H9 (cell line): Measurements from ENCODE around the gene CORO1C. TPM values are rescaled to one million over a fixed set of nuclear protein-coding genes. Genes with fewer than 3 reads are reported as not detected.

ENCODE experiments used
- DNase-seq: peaks from one replicate; pipeline ENCODE4 v3.0.0-alpha.2; 2017
- H2AFZ ChIP-seq: one replicate; pipeline ENCODE4 v1.6.1; 2013; ENCODE audit warnings: mild to moderate bottlenecking, low read length, control low read depth, moderate library complexity
- H2AK5ac ChIP-seq: 2 replicates; pipeline ENCODE4 v1.6.1; 2013; ENCODE audit warnings: low read length, control low read depth, mixed read lengths; ENCODE audit not compliant: insufficient read length
- H2BK120ac ChIP-seq: one replicate; pipeline ENCODE4 v1.6.1; 2013; ENCODE audit warnings: low read depth, mild to moderate bottlenecking, low read length, control low read depth, inconsistent platforms; ENCODE audit not compliant: poor library complexity, severe bottlenecking
- H2BK12ac ChIP-seq: 2 replicates; pipeline ENCODE4 v1.6.1; 2013; ENCODE audit warnings: low read length, control low read depth, mixed read lengths, low read depth; ENCODE audit not compliant: insufficient read length
- H2BK15ac ChIP-seq: 2 replicates; pipeline ENCODE4 v1.6.1; 2013; ENCODE audit warnings: low read depth, low read length, control low read depth
- H2BK20ac ChIP-seq: one replicate; pipeline ENCODE4 v1.6.1; 2013; ENCODE audit warnings: low read depth, mild to moderate bottlenecking, low read length, control low read depth, inconsistent platforms; ENCODE audit not compliant: poor library complexity, severe bottlenecking
- H2BK5ac ChIP-seq: 2 replicates; pipeline ENCODE4 v1.6.1; 2013; ENCODE audit warnings: low read length, control low read depth, mixed read lengths; ENCODE audit not compliant: insufficient read length
- H3K14ac ChIP-seq: 2 replicates; pipeline ENCODE4 v1.6.1; 2013; ENCODE audit warnings: low read length, control low read depth; ENCODE audit not compliant: insufficient read depth
- H3K18ac ChIP-seq: 2 replicates; pipeline ENCODE4 v1.6.1; 2013; ENCODE audit warnings: low read depth, mild to moderate bottlenecking, mixed read lengths, low read length, control low read depth; ENCODE audit not compliant: insufficient read length
- H3K23ac ChIP-seq: 2 replicates; pipeline ENCODE4 v1.6.1; 2013; ENCODE audit warnings: low read length, control low read depth, mixed read lengths, low read depth; ENCODE audit not compliant: insufficient read length
- H3K23me2 ChIP-seq: 2 replicates; pipeline ENCODE4 v1.6.1; 2013; ENCODE audit warnings: low read depth, mild to moderate bottlenecking, mixed read lengths, low read length, control low read depth; ENCODE audit not compliant: insufficient read length, poor library complexity, severe bottlenecking
- H3K27ac ChIP-seq: 2 replicates; pipeline ENCODE4 v1.5.1; 2013; ENCODE audit warnings: low read length, control low read depth, mixed read lengths, low read depth; ENCODE audit not compliant: insufficient read length
- H3K27me3 ChIP-seq: 2 replicates; pipeline ENCODE4 v1.6.1; 2013; ENCODE audit warnings: low read length, control low read depth, inconsistent platforms; ENCODE audit not compliant: insufficient read depth
- H3K4ac ChIP-seq: 2 replicates; pipeline ENCODE4 v1.6.1; 2013; ENCODE audit warnings: low read depth, mild to moderate bottlenecking, control low read depth, inconsistent platforms, low read length, moderate library complexity
- H3K4me1 ChIP-seq: 2 replicates; pipeline ENCODE4 v1.6.1; 2013; ENCODE audit warnings: low read length, control low read depth, inconsistent platforms; ENCODE audit not compliant: insufficient read depth
- H3K4me2 ChIP-seq: 2 replicates; pipeline ENCODE4 v1.6.1; 2013; ENCODE audit warnings: low read length, control low read depth, mixed read lengths; ENCODE audit not compliant: insufficient read length, insufficient read depth
- H3K56ac ChIP-seq: 2 replicates; pipeline ENCODE4 v1.6.1; 2013; ENCODE audit warnings: low read depth, mild to moderate bottlenecking, mixed read lengths, low read length, control low read depth; ENCODE audit not compliant: insufficient read length
- H3K79me1 ChIP-seq: 2 replicates; pipeline ENCODE4 v1.6.1; 2013; ENCODE audit warnings: low read depth, mild to moderate bottlenecking, moderate library complexity, low read length, control low read depth, inconsistent platforms; ENCODE audit not compliant: insufficient read depth, poor library complexity, severe bottlenecking
- H3K79me2 ChIP-seq: 2 replicates; pipeline ENCODE4 v1.6.1; 2013; ENCODE audit warnings: low read length, control low read depth, inconsistent platforms; ENCODE audit not compliant: insufficient read depth
- H3K9ac ChIP-seq: 2 replicates; pipeline ENCODE4 v1.6.1; 2013; ENCODE audit warnings: low read length, control low read depth, mixed read lengths; ENCODE audit not compliant: insufficient read length; ENCODE audit errors: extremely low read depth
- H3K9me3 ChIP-seq: one replicate; pipeline ENCODE4 v1.6.1; 2013; ENCODE audit warnings: low read depth, low read length, inconsistent platforms; ENCODE audit not compliant: control insufficient read depth
- H3T11ph ChIP-seq: one replicate; pipeline ENCODE4 v1.6.1; 2013; ENCODE audit warnings: mild to moderate bottlenecking, low read length, control low read depth, inconsistent platforms
- H4K20me1 ChIP-seq: one replicate; pipeline ENCODE4 v1.6.1; 2013; ENCODE audit not compliant: control insufficient read depth, insufficient read length, insufficient read depth
- H4K5ac ChIP-seq: 2 replicates; pipeline ENCODE4 v1.6.1; 2013; ENCODE audit warnings: low read depth, mild to moderate bottlenecking, mixed read lengths, low read length, control low read depth; ENCODE audit not compliant: insufficient read length
- H4K8ac ChIP-seq: replicated peaks from 2 replicates; pipeline ENCODE4 v1.6.1; 2013; ENCODE audit warnings: low read length, control low read depth, mixed read lengths, low read depth; ENCODE audit not compliant: insufficient read length
- H4K91ac ChIP-seq: 2 replicates; pipeline ENCODE4 v1.6.1; 2013; ENCODE audit warnings: low read depth, mild to moderate bottlenecking, moderate library complexity, mixed read lengths, low read length, control low read depth; ENCODE audit not compliant: insufficient read length
- H3K27ac Mint-ChIP-seq, 3 experiments: 2 replicates in 2 of 3; 3 replicates in 1 of 3; pipeline ENCODE4 v1.8.0; 2020 to 2021; ENCODE audit warnings: mixed read lengths in 3 of 3, mild to moderate bottlenecking in 1 of 3, moderate library complexity in 1 of 3
- H3K27me3 Mint-ChIP-seq: 2 replicates; pipeline ENCODE4 v1.8.0; 2021; ENCODE audit warnings: low read depth, mild to moderate bottlenecking, moderate library complexity, mixed read lengths
- H3K36me3 Mint-ChIP-seq, 3 experiments: 2 replicates in 2 of 3; 3 replicates in 1 of 3; pipeline ENCODE4 v1.8.0; 2020 to 2021; ENCODE audit warnings: low read depth in 3 of 3, mixed read lengths in 3 of 3; ENCODE audit not compliant: insufficient read depth in 1 of 3
- H3K4me1 Mint-ChIP-seq, 2 experiments: 2 replicates each; pipeline ENCODE4 v1.8.0; 2020; ENCODE audit warnings: mixed read lengths in 2 of 2
- H3K4me3 Mint-ChIP-seq, 2 experiments: 2 replicates in 1 of 2; 3 replicates in 1 of 2; pipeline ENCODE4 v1.8.0; 2020 to 2021; ENCODE audit warnings: mild to moderate bottlenecking in 2 of 2, mixed read lengths in 2 of 2, moderate library complexity in 1 of 2
- H3K9me3 Mint-ChIP-seq, 2 experiments: 2 replicates in 1 of 2; 3 replicates in 1 of 2; pipeline ENCODE4 v1.8.0; 2020; ENCODE audit warnings: mild to moderate bottlenecking in 2 of 2, mixed read lengths in 2 of 2, moderate library complexity in 1 of 2
- CTCF ChIP-seq: fragments of 200-600 bp; sonication (generic); conservative IDR thresholded peaks from 3 replicates; pipeline ENCODE4 v1.8.0; 2021; ENCODE audit warnings: antibody characterized with exemption, mild to moderate bottlenecking
- WGBS: extraction: QIAGEN DNeasy Blood & Tissue Kit; methylation state at CpG from one replicate; pipeline ENCODE4 v1.1.7; 2013; ENCODE audit warnings: missing lambda C conversion rate, low lambda C conversion rate, mixed read lengths; ENCODE audit not compliant: insufficient read length; ENCODE audit errors: extremely low coverage; 5-methylcytosine and 5-hydroxymethylcytosine counted together
- total RNA-seq: library from RNA; stranded (reverse); gene quantifications from 2 replicates; pipeline ENCODE4 v1.2.1, GENCODE V29; 2021

Gene CORO1C
- total RNA-seq, 1 experiment from 2014 or later = 154 TPM

- H4K20me1 ChIP-seq = no peaks in the 10 kb centered on the region
- H3K27ac ChIP-seq = no peak overlapping the region
Observed at GRCh38 chr12:108724054-108724889, 7.0 kb downstream of the CORO1C start.

More at GRCh38 chr12:108724054-108724889, 7.0 kb downstream of the CORO1C start:
- H2BK20ac ChIP-seq = no peak overlapping the region
- H4K91ac ChIP-seq = no peak overlapping the region
- Mint-ChIP-seq H3K36me3 (no peaks in the 10 kb centered on the region), H3K27ac (peak overlapping the region in 1 of 3 experiments; percentile 77; a peak in 2 of 7 replicates), H3K9me3 (no peaks in the 10 kb centered on the region), H3K4me3 (no peak overlapping the region), H3K4me1 (peaks cover 56 to 61% of the 10 kb centered on the region in 2 experiments), H3K27me3 (no peaks in the 10 kb centered on the region)
- no peak overlapping the region for H3K4me2 ChIP-seq
- H3K14ac ChIP-seq = no peak overlapping the region
- DNase-seq = peak; percentile 20
- no peak overlapping the region for H3K4ac ChIP-seq
- no peak overlapping the region for H2AFZ ChIP-seq
- H2BK120ac ChIP-seq = no peak overlapping the region
- H3K9me3 ChIP-seq = no peaks in the 10 kb centered on the region
- peaks cover 34% of the 10 kb centered on the region for H3K79me2 ChIP-seq
- H3K23ac ChIP-seq = no peak overlapping the region
- peaks cover 6% of the 10 kb centered on the region for H3K4me1 ChIP-seq
- H2AK5ac ChIP-seq = no peak overlapping the region
- H4K8ac ChIP-seq = no peak overlapping the region
- H3K56ac ChIP-seq = no peak overlapping the region
- no peak overlapping the region for H2BK5ac ChIP-seq
- H3K23me2 ChIP-seq = no peaks in the 10 kb centered on the region
- no peak overlapping the region for H3K9ac ChIP-seq
- H4K5ac ChIP-seq = no peak overlapping the region
- no CpG with 5 or more reads among the region's 3 CpGs for WGBS
- peaks cover 4% of the 10 kb centered on the region for H3K79me1 ChIP-seq
- no peak overlapping the region for H3T11ph ChIP-seq
- H2BK15ac ChIP-seq = no peak overlapping the region
- H3K27me3 ChIP-seq = no peaks in the 10 kb centered on the region
- TF ChIP-seq CTCF = no peak
- no peak overlapping the region for H2BK12ac ChIP-seq
- no peak overlapping the region for H3K18ac ChIP-seq
